Fibroblast of the aortic adventitia (primary cell): ENCODE results near the gene ITPR1. TPM values are rescaled to one million over a fixed set of nuclear protein-coding genes. Genes with fewer than 3 reads are reported as not detected.

Source experiments
- DNase-seq: peaks from one replicate; pipeline ENCODE4 v3.0.0-alpha.2; 2010; ENCODE audit warnings: low read depth
- H3K4me3 ChIP-seq: 2 replicates; pipeline ENCODE4 v1.5.1; 2011; ENCODE audit warnings: low read depth, mild to moderate bottlenecking, control low read depth, low read length, moderate library complexity
- total RNA-seq: library from RNA; depleted of rRNA; stranded (reverse); fragments of >200 nt; gene quantifications from 2 replicates; pipeline ENCODE4 v1.2.3, GENCODE V29; 2012; ENCODE audit warnings: low replicate concordance
- TF ChIP-seq, protein P1 (sequence below): IDR thresholded peaks from 2 replicates; pipeline ENCODE4 v1.5.1; 2011; ENCODE audit warnings: mild to moderate bottlenecking, low read length, control low read depth, inconsistent platforms; ENCODE audit not compliant: insufficient read depth

Gene ITPR1
- total RNA-seq, 1 donor: 8.9 TPM

DNA sequence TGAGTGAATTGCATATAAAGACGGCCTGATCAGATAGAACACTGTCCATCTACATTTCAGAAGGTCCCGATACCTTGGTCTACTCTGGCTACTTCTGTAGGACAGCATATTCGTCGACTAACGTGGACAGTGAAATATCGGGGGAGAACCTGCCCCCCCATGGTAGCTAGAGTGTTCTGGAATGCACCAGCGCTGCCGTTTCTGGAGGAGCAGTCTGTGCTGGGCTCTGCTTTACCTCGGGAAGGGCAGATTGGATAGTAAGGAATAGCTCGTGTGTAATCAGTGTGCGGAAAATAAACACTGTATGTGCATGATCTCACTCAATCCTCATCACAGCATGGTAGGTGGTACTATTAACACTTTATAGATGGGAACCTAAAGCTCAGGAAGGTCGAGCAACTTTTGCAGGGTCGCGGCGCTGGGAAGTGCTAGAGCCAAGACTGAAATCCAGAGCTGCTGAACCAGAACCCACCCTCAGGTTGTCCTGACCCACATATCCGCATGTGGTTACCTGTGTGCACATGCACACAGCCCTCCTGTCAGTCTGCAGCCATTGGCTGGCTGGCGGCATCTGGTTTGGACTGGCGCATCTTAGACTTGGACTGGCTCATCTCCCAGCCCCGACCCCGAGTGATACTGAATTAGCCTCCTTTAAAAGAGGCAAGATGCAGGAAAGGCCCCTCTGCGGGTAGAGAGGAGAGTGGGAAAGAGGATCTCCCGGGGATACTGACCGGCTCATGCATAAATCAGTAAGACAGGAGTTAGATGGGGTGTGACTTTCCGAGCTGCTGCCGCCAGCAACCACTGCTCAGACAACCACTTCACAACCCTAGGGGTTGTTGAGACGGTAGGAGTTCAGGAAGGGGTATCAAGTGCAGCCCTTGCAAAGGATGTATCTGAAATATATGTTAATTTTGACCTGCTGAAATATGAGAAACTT is 331.1 kb downstream of the ITPR1 start:
- no peak overlapping the region for H3K4me3 ChIP-seq
- DNase-seq: no peak
- TF ChIP-seq, protein P1, sequence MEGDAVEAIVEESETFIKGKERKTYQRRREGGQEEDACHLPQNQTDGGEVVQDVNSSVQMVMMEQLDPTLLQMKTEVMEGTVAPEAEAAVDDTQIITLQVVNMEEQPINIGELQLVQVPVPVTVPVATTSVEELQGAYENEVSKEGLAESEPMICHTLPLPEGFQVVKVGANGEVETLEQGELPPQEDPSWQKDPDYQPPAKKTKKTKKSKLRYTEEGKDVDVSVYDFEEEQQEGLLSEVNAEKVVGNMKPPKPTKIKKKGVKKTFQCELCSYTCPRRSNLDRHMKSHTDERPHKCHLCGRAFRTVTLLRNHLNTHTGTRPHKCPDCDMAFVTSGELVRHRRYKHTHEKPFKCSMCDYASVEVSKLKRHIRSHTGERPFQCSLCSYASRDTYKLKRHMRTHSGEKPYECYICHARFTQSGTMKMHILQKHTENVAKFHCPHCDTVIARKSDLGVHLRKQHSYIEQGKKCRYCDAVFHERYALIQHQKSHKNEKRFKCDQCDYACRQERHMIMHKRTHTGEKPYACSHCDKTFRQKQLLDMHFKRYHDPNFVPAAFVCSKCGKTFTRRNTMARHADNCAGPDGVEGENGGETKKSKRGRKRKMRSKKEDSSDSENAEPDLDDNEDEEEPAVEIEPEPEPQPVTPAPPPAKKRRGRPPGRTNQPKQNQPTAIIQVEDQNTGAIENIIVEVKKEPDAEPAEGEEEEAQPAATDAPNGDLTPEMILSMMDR: no peak

DNA sequence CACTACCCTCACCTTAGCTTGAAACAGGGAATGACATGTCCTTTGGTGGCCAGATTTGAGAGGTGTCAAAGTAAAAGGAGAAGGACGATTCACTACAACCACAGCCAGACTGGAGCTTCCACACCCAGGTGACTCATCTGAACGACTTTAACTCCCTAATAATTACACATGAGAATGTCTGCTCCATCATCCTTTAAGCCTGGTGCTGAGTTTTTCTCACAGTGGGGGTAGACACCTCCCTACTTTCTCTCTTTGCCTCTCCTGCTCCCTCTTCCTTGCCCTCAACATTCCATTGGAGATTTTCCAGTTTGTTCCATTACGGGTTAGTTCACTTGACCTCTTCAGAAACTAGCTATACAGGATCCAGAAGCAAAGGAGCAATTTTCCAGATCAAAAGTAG is 331.8 kb downstream of the ITPR1 start:
- no peak overlapping the region for H3K4me3 ChIP-seq
- DNase-seq: peak; percentile 68
- TF ChIP-seq, protein P1: no peak

DNA sequence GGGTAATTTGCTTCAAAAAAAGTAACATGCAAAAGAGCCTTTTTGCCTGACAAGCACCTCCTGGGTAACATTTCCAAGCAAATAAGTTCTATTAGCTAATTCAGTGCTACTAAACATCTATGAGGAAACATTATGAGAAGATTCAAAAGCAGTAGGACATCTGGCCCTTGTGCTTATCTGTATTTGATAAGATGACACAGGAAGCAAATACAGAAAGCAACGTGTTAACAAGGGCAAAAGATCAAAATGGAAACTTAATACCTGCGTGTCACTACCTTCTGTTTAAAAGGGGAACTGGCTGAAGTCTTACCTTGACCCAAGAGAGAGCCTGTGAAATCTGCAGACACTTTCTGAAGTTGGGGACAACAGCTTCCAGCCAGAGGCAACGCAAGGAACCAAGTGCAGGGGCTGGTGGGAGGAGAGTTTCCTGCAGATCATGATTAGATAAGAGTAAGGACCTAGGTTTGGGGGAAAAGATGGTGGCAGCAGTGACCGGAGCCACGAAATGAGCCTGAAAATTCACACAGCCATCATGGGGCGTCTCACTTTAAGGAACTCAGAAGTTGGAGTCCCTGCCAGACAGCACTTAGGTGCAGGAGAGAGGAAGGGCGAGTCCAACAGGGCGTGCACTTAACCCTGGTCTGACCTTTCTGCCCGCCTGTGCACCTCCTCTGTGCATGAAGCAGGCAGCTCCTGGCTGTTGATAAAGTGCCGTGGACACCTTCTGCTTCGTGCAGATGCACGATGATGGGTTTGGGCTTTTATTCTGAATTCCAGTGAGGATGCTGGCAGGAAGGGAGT is 332.5 kb downstream of the ITPR1 start:
- no peak overlapping the region for H3K4me3 ChIP-seq
- DNase-seq: peak; percentile 10
- TF ChIP-seq, protein P1: no peak

DNA sequence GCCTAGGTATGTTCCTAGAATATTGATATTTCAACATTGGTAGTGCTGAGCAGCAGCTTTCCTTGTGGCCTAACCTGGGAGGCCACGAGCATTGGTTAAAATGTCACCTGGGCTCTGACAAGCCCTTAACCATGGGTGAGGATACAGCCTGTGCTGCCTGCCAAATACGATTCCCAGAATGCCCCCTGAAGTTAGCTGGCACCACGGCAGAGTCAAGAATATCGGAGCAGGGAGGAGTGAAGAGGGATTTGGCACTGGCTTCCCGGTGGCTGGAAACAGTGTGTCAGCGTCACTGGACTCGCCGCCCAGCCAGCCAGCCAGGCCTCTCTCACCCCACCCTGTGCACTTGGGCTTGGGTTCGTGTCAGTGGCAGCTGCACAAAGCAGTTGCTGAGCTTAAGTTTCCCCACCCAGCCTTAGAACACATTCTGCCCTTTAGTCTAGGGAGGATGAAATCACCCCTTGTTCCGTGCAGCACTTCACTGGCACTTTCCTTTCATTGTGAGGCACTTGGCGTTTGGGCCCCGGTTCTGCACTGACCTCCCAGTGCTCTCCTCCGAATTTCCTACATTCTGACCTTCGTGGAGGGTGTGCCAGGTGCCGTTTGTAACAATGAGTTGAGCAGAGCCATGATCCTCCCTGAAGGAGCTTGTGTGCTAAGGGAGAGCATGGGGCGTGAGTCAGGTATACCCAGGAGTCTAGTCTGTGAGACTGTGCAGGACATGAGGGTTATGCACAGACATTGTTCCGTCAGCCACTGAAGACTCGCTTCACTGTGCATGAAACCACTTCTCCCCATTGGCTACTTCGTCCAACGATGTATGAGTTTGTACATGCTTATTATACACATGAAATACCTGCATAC is 333.3 kb downstream of the ITPR1 start:
- peak; percentile 77 for DNase-seq
- H3K4me3 ChIP-seq: no peak overlapping the region
- TF ChIP-seq, protein P1: no peak

DNA sequence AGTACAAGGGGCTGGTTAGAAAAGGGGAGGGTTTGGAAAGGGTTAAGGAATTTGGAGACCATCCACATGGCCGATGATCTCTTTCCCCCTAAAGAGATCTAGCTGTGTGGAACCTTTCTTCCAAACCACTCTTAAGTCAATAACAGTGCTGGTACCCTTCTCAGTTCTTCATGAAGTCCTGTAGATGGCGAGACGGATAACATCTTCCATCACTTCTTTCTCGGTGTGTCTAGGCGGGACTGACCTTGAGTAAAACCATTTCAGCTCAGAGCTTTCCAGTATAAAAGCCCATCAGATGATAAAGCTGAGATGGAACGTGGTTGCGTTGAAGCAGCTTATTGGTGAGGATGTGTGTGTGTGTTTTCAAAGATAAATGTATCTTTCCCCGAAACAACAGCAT is 334.6 kb downstream of the ITPR1 start:
- no peak overlapping the region for H3K4me3 ChIP-seq
- DNase-seq: no peak
- TF ChIP-seq, protein P1: no peak
